ENCODE results near the gene MAP7D2.
A peak's percentile ranks its signal among the peaks of the same experiment; 100 is the strongest.
"Not testable (repeated sequence)": the region's sequence is repeated elsewhere in the genome, so short reads cannot be mapped to it uniquely, and the experiment has no call there.

The MAP7D2 gene

GRCh38 chrX:20116577-20117240 lies at the start of gene MAP7D2:
Gene MAP7D2, minus strand, starts transcription at chrX:20116907. Its CDS starts 28 bp downstream, at chrX:20116879.
- DNase-seq = no peak

- DNase-seq = not testable (repeated sequence)
Measured at GRCh38 chrX:20162516-20162915, 45.8 kb upstream of the MAP7D2 start.

GRCh38 chrX:20159797-20160385 lies 43.2 kb upstream of the MAP7D2 start:
- no peak for DNase-seq

GRCh38 chrX:20151689-20152088 lies 35.0 kb upstream of the MAP7D2 start:
- DNase-seq = no peak

GRCh38 chrX:20149326-20149725 lies 32.6 kb upstream of the MAP7D2 start:
- no peak for DNase-seq

GRCh38 chrX:20147561-20147960 lies 30.9 kb upstream of the MAP7D2 start:
- DNase-seq = no peak

GRCh38 chrX:20144491-20144890 lies 27.8 kb upstream of the MAP7D2 start:
- peak; percentile 7 for DNase-seq

- no peak for DNase-seq
Measured at GRCh38 chrX:20143561-20143960, 26.9 kb upstream of the MAP7D2 start.

- DNase-seq = no peak
Measured at GRCh38 chrX:20143111-20143510, 26.4 kb upstream of the MAP7D2 start.

GRCh38 chrX:20141281-20142220 lies 24.8 kb upstream of the MAP7D2 start, which contains the start of gene EIF1AX:
Gene EIF1AX, minus strand, starts transcription at chrX:20141838. Its CDS starts 198 bp downstream, at chrX:20141640.
- peak; percentile 94 for DNase-seq

GRCh38 chrX:20140420-20140819 lies 23.7 kb upstream of the MAP7D2 start:
- no peak for DNase-seq

GRCh38 chrX:20139966-20140365 lies 23.3 kb upstream of the MAP7D2 start:
- DNase-seq = no peak

GRCh38 chrX:20135944-20136343 lies 19.2 kb upstream of the MAP7D2 start:
- no peak for DNase-seq

GRCh38 chrX:20132666-20133065 lies 16.0 kb upstream of the MAP7D2 start:
- no peak for DNase-seq

GRCh38 chrX:20130357-20130756 lies 13.7 kb upstream of the MAP7D2 start:
- no peak for DNase-seq

GRCh38 chrX:20129547-20129946 lies 12.8 kb upstream of the MAP7D2 start:
- DNase-seq = no peak

- no peak for DNase-seq
Measured at GRCh38 chrX:20128670-20129069, 12.0 kb upstream of the MAP7D2 start.

- DNase-seq = not testable (repeated sequence)
Measured at GRCh38 chrX:20127440-20127839, 10.7 kb upstream of the MAP7D2 start.

GRCh38 chrX:20126833-20127232 lies 10.1 kb upstream of the MAP7D2 start:
- not testable (repeated sequence) for DNase-seq

GRCh38 chrX:20124964-20125363 lies 8.3 kb upstream of the MAP7D2 start:
- DNase-seq = no peak

GRCh38 chrX:20118065-20118824 lies 1.5 kb upstream of the MAP7D2 start:
- DNase-seq = no peak

- no peak for DNase-seq
Measured at GRCh38 chrX:20116087-20116576, 575 bp downstream of the MAP7D2 start.

Data from stimulated activated CD4-positive, alpha-beta T cell treated with anti-CD3 and anti-CD28 coated beads, Interleukin-4, amount 100 ng/mL, for 24 hours (primary cell).